Measurements from ENCODE around the gene LRRFIP1. TPM values are rescaled to one million over a fixed set of nuclear protein-coding genes. Genes with fewer than 3 reads are reported as not detected.

Gene LRRFIP1
- polyA plus RNA-seq, 1 of the 3 experiments (the other 2 are of a cell fraction): 47.3 TPM

GRCh38 chr2:237648016-237648381, 20.6 kb downstream of the LRRFIP1 start:
- Histone ChIP-seq H3K4me2 (no peak overlapping the region), H3K36me3 (replicated peaks in 1 of 2; ENCODE audit: control insufficient read depth in 1 of 2, insufficient read depth in 2 of 2, low read length in 1 of 2) (peaks cover 14 to 31% of the 10 kb centered on the region in 2 experiments)

More at GRCh38 chr2:237648016-237648381, 20.6 kb downstream of the LRRFIP1 start:
- Histone ChIP-seq H3K79me2 (ENCODE audit: insufficient read depth) (peaks cover 37% of the 10 kb centered on the region), H3K4me3 (ENCODE audit: low read depth in 2 of 2, low read length in 1 of 2) (no peak overlapping the region), H3K27ac (ENCODE audit: low read depth in 2 of 2, low read length in 1 of 2) (no peak overlapping the region), H3K4me1 (ENCODE audit: control insufficient read depth in 1 of 2, insufficient read depth in 2 of 2, low read depth in 1 of 2, low read length in 1 of 2) (no peaks in the 10 kb centered on the region), H3K27me3 (ENCODE audit: insufficient read depth) (no peaks in the 10 kb centered on the region), H3F3A (replicated peaks; ENCODE audit: insufficient read depth) (peaks cover 3% of the 10 kb centered on the region), H3K9me2 (no peaks in the 10 kb centered on the region), H3K9me3 (no peaks in the 10 kb centered on the region), H2AFZ (ENCODE audit: low read depth) (no peak overlapping the region), H4K20me1 (ENCODE audit: insufficient read depth) (no peaks in the 10 kb centered on the region), H3K9ac (no peak overlapping the region)
- DNase-seq: no peak
- 87% methylated on average over 9 of the region's 9 CpGs for WGBS (ENCODE audit: low lambda C conversion rate)
- no peak for TF ChIP-seq YY1 (IDR thresholded peaks at IDR 0.05; ENCODE audit: low read depth)
- TF ChIP-seq RXRA (IDR thresholded peaks at IDR 0.05; ENCODE audit: borderline replicate concordance, low read depth): no peak
- no peak for TF ChIP-seq TCF12 (IDR thresholded peaks at IDR 0.05)
- no peak for TF ChIP-seq SMC3 (IDR thresholded peaks at IDR 0.05; ENCODE audit: low read depth, low read length)
- TF ChIP-seq ZBTB33 (IDR thresholded peaks at IDR 0.05; ENCODE audit: borderline replicate concordance, low read depth): no peak
- no peak for TF ChIP-seq REST (IDR thresholded peaks at IDR 0.05; ENCODE audit: low read depth, low read length)
- TF ChIP-seq MAX (IDR thresholded peaks at IDR 0.05; ENCODE audit: low read depth): no peak
- no peak for TF ChIP-seq POLR2AphosphoS5 (IDR thresholded peaks at IDR 0.05; ENCODE audit: low read depth, low read length)
- TF ChIP-seq CHD2 (IDR thresholded peaks at IDR 0.05; ENCODE audit: low read length, partially characterized antibody): no peak
- TF ChIP-seq NRF1 (IDR thresholded peaks at IDR 0.05; ENCODE audit: low read depth, low read length): no peak
- no peak for TF ChIP-seq FOSL2 (IDR thresholded peaks at IDR 0.05; ENCODE audit: borderline replicate concordance, low read depth)
- no peak for TF ChIP-seq NFIC (IDR thresholded peaks at IDR 0.05; ENCODE audit: borderline replicate concordance)
- no peak for TF ChIP-seq RFX5 (IDR thresholded peaks at IDR 0.05; ENCODE audit: low read length)
- TF ChIP-seq EP300 (IDR thresholded peaks at IDR 0.05; ENCODE audit: borderline replicate concordance in 1 of 2, low read depth in 1 of 2, low read length in 1 of 2): no peak
- no peak for TF ChIP-seq TAF1 (IDR thresholded peaks at IDR 0.05; ENCODE audit: borderline replicate concordance, low read depth, low read length)
- CTCF ChIA-PET: no interaction called here
- POLR2A ChIA-PET: no interaction called here

All from SK-N-SH (cell line).